Kidney (tissue), 14 donors: ENCODE measurements around the gene SLC35G3. TPM values are rescaled to one million over a fixed set of nuclear protein-coding genes. Genes with fewer than 3 reads are reported as not detected.
"Not testable (repeated sequence)": the region's sequence is repeated elsewhere in the genome, so short reads cannot be mapped to it uniquely, and the experiment has no call there.

ENCODE experiments used
- DNase-seq, 5 donors: peaks; one replicate each; pipeline ENCODE4 v3.0.0-alpha.2; 2013 to 2020
- FAIRE-seq: peaks from 2 replicates; lab custom pipeline; 2012; peaks lifted over from hg19 to GRCh38; lab: Jason Lieb, UNC
- H3K27ac ChIP-seq, 2 donors: one replicate each; pipeline ENCODE4 v1.7.0; 2013; ENCODE audit warnings: low read depth in 2 of 2, low read length in 2 of 2, inconsistent platforms in 1 of 2
- H3K27me3 ChIP-seq: one replicate; pipeline ENCODE4 v1.7.1; 2013; ENCODE audit warnings: low read length, inconsistent platforms; ENCODE audit not compliant: control insufficient read depth, insufficient read depth
- H3K36me3 ChIP-seq, 3 donors: one replicate each; pipeline versions ENCODE4 v1.7.0 to v1.7.1; 2013; ENCODE audit warnings: low read length in 3 of 3, control low read depth in 1 of 3, inconsistent platforms in 1 of 3; ENCODE audit not compliant: insufficient read depth in 3 of 3, control insufficient read depth in 2 of 3
- H3K4me1 ChIP-seq, 3 donors: one replicate each; pipeline versions ENCODE4 v1.7.0 to v1.7.1; 2013; ENCODE audit warnings: low read length in 3 of 3, inconsistent platforms in 1 of 3, low read depth in 1 of 3; ENCODE audit not compliant: control insufficient read depth in 2 of 3, insufficient read depth in 2 of 3
- H3K4me3 ChIP-seq, 3 donors: one replicate each; pipeline versions ENCODE4 v1.7.0 to v1.8.1; 2013; ENCODE audit warnings: low read length in 3 of 3, control low read depth in 1 of 3, inconsistent platforms in 1 of 3
- H3K9ac ChIP-seq, 3 donors: one replicate each; pipeline versions ENCODE4 v1.7.0 to v1.7.1; 2013; ENCODE audit warnings: low read length in 3 of 3, control low read depth in 1 of 3, inconsistent platforms in 1 of 3
- H3K9me3 ChIP-seq, 3 donors: one replicate each; pipeline versions ENCODE4 v1.7.0 to v1.7.1; 2013; ENCODE audit warnings: low read length in 3 of 3, control low read depth in 1 of 3, inconsistent platforms in 1 of 3; ENCODE audit not compliant: control insufficient read depth in 2 of 3, insufficient read depth in 1 of 3
- CTCF ChIP-seq: IDR thresholded peaks from 3 replicates; pipeline ENCODE4 v1.5.1; 2012; ENCODE audit warnings: mild to moderate bottlenecking, moderate library complexity, borderline replicate concordance; ENCODE audit not compliant: insufficient read depth; ENCODE audit errors: extremely low read depth
- intact Hi-C: fragments of 100-400 bp; cut with DNase I; formaldehyde crosslinking; loops from one replicate; pipeline ENCODE4 v1.11.1; 2022
- polyA plus RNA-seq: library from polyadenylated mRNA; stranded (reverse); fragments of 350-450 nt; fragmentation: Illumina TruSeq; extraction: RNeasy Lipid Tissue Mini Kit (QIAGEN cat#74804); gene quantifications from one replicate; pipeline ENCODE4 v1.2.3, GENCODE V29; 2014; ENCODE audit warnings: low read depth, low replicate concordance; ENCODE audit not compliant: insufficient read depth
- total RNA-seq: library from RNA; stranded (reverse); fragmentation: NEBNext Ultra II Directional; extraction: Animal tissue kit (Norgen Biotek cat#: 25700); gene quantifications from one replicate; pipeline ENCODE4 v1.2.1, GENCODE V29; 2021
- donor health status: control.
- donor health status: control.
- donor health status: control.
- donor health status: control.
- donor health status: control.
- donor health status: DM: yes; HTN: yes; CAD: no.
- donor health status: Normal renal cell carcinoma (clear cell type).

SLC35G3 gene
- total and polyA plus RNA-seq, 2 donors from 2014 or later, result not detected

GRCh38 chr17:35195062-35195461 is 869 bp upstream of the SLC35G3 start:
- H3K9me3 ChIP-seq, H3K4me3 ChIP-seq, H3K27me3 ChIP-seq, H3K9ac ChIP-seq, H3K4me1 ChIP-seq, H3K36me3 ChIP-seq, intact Hi-C loops, FAIRE-seq, H3K27ac ChIP-seq: not testable (repeated sequence)
- peak in 1 of 5 donors; percentile 51 for DNase-seq

GRCh38 chr17:35192708-35193107 is 1.5 kb downstream of the SLC35G3 start:
- Histone ChIP-seq H3K9me3 (peaks cover 0 to 5% (median 0%) of the 10 kb centered on the region in 3 donors), H3K27ac (no peak overlapping the region), H3K9ac (no peak overlapping the region), H3K36me3 (no peaks in the 10 kb centered on the region), H3K4me1 (no peaks in the 10 kb centered on the region), H3K4me3 (no peak overlapping the region), H3K27me3 (no peaks in the 10 kb centered on the region)
- intact Hi-C loops, result no loop called here
- DNase-seq (no peak), FAIRE-seq (no peak)
- no peak for TF ChIP-seq CTCF

GRCh38 chr17:35191001-35191695 is 3.0 kb downstream of the SLC35G3 start:
- H3K4me1 ChIP-seq, result no peaks in the 10 kb centered on the region
- H3K4me3 ChIP-seq, result no peak overlapping the region
- FAIRE-seq (no peak), DNase-seq (no peak)
- H3K27ac ChIP-seq, result no peak overlapping the region
- no peaks in the 10 kb centered on the region for H3K9me3 ChIP-seq
- H3K27me3 ChIP-seq, result no peaks in the 10 kb centered on the region
- TF ChIP-seq CTCF, result no peak
- H3K9ac ChIP-seq, result no peak overlapping the region
- no peaks in the 10 kb centered on the region for H3K36me3 ChIP-seq
- intact Hi-C loops, result no loop called here

- no peak for TF ChIP-seq CTCF
- no peaks in the 10 kb centered on the region for H3K4me1 ChIP-seq
- no peak for FAIRE-seq
- no peaks in the 10 kb centered on the region for H3K36me3 ChIP-seq
- no peak for DNase-seq
- H3K27ac ChIP-seq, result no peak overlapping the region
- intact Hi-C loops, result no loop called here
- H3K9ac ChIP-seq, result no peak overlapping the region
- H3K4me3 ChIP-seq, result no peak overlapping the region
- H3K27me3 ChIP-seq, result no peaks in the 10 kb centered on the region
- no peaks in the 10 kb centered on the region for H3K9me3 ChIP-seq
Measured at GRCh38 chr17:35189291-35189690, 4.9 kb downstream of the SLC35G3 start.
